ENCODE results near the gene MERTK. TPM values are rescaled to one million over a fixed set of nuclear protein-coding genes. Genes with fewer than 3 reads are reported as not detected.
"Not testable (repeated sequence)": the region's sequence is repeated elsewhere in the genome, so short reads cannot be mapped to it uniquely, and the experiment has no call there.

The MERTK gene
- polyA plus RNA-seq, 1 experiment: 0.84 TPM

GRCh38 chr2:111904726-111905474 lies 6.5 kb downstream of the MERTK start:
- Histone ChIP-seq H3K27me3 (ENCODE audit: control insufficient read depth, insufficient read depth, low read length) (peaks cover 42% of the 10 kb centered on the region), H3K9me3 (ENCODE audit: control insufficient read depth, insufficient read depth, low read length) (no peaks in the 10 kb centered on the region), H3K4me3 (ENCODE audit: low read depth, low read length) (no peak overlapping the region), H3K27ac (ENCODE audit: low read depth, low read length) (no peak overlapping the region)
- DNase-seq (ENCODE audit: low read depth, low spot score): no peak
- TF ChIP-seq, protein P1, sequence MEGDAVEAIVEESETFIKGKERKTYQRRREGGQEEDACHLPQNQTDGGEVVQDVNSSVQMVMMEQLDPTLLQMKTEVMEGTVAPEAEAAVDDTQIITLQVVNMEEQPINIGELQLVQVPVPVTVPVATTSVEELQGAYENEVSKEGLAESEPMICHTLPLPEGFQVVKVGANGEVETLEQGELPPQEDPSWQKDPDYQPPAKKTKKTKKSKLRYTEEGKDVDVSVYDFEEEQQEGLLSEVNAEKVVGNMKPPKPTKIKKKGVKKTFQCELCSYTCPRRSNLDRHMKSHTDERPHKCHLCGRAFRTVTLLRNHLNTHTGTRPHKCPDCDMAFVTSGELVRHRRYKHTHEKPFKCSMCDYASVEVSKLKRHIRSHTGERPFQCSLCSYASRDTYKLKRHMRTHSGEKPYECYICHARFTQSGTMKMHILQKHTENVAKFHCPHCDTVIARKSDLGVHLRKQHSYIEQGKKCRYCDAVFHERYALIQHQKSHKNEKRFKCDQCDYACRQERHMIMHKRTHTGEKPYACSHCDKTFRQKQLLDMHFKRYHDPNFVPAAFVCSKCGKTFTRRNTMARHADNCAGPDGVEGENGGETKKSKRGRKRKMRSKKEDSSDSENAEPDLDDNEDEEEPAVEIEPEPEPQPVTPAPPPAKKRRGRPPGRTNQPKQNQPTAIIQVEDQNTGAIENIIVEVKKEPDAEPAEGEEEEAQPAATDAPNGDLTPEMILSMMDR (IDR thresholded peaks at IDR 0.05; ENCODE audit: low read depth, low read length): no peak
- CTCF ChIA-PET: interaction anchor here (0.9 kb wide), 1 partner anchor 17 kb away, joined by 4 read pairs; no protein-coding TSS in a partner anchor
- POLR2A ChIA-PET: no interaction called here

DNA sequence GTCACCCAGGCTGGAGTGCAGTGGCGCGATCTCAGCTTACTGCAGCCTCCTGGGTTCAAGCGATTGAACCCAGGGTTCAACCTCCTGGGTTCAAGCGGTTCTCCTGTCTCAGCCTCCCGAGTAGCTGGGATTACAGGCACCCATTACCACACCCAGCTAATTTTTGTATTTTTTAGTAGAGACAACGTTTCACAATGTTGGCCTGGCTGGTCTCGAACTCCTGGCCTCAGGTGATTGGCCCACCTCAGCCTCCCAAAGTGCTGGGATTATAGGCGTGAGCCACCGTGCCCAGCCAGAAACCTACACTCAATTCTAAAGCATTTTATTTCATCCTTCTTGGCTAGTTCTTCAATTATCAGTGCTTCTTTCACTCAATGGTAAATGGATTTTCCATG lies 7.1 kb downstream of the MERTK start:
- POLR2A ChIA-PET; H3K4me3 ChIP-seq (ENCODE audit: low read depth, low read length); H3K9me3 ChIP-seq (ENCODE audit: control insufficient read depth, insufficient read depth, low read length); H3K27ac ChIP-seq (ENCODE audit: low read depth, low read length); DNase-seq (ENCODE audit: low read depth, low spot score); CTCF ChIA-PET: not testable (repeated sequence)
- H3K27me3 ChIP-seq (ENCODE audit: control insufficient read depth, insufficient read depth, low read length): peaks cover 37% of the 10 kb centered on the region

DNA sequence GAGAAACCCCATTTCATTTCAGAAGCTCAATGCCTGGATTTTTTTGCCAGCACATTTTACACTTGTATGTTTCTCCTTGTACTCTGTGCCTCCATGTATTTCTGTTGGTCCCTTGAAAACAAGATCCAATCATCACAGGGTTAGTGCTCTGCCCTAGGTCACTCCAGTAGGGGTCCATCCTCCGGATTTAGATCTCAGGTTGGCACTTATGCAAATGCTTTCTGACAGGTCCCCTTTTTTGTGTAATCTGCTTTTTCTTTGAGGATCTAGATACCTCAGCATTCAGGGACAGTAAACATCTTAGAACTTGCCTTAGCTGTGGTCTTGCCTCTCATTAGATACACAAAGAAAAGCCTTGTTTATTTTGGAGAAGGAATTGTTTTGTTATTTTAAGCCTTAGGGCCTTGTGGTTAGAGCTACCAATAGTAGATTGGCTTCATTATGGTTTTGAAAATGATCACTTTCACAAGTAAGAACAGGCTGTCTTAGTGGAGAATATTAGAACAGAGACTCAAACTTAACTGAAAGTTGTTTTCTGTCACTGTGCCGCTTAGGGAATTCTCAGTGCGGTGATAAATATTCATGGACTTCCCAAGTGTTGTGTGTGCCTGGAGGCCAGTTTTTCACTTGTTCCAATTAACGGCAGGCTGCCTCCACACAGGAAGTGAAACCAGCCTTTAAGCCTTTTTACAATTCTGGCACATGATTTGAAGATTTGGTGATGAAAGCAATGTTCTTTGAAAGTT lies 7.8 kb downstream of the MERTK start:
- POLR2A ChIA-PET: no interaction called here
- no peaks in the 10 kb centered on the region for H3K9me3 ChIP-seq (ENCODE audit: control insufficient read depth, insufficient read depth, low read length)
- no peak overlapping the region for H3K27ac ChIP-seq (ENCODE audit: low read depth, low read length)
- CTCF ChIA-PET: no interaction called here
- H3K4me3 ChIP-seq (ENCODE audit: low read depth, low read length): no peak overlapping the region
- TF ChIP-seq, protein P1 (IDR thresholded peaks at IDR 0.05; ENCODE audit: low read depth, low read length): no peak
- DNase-seq (ENCODE audit: low read depth, low spot score): no peak
- peaks cover 37% of the 10 kb centered on the region for H3K27me3 ChIP-seq (ENCODE audit: control insufficient read depth, insufficient read depth, low read length)

DNA sequence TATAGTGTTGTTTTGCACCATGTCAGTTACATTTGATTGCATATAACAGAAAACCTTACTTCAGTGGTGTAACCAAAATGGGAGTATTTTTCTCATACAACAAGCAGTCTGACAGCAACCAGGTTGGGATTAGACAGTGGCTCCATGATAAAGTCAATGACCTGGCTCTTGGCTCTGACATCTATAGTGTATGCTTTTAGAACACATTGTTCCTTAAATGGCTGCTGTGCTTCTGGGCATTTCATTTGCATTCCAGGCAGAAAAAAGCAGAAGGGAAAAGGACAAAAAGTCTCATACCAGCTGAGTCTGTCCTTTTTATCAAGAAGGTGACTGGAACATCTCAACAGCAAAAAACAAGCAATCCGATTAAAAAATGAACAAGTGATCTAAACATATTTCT lies 10.2 kb downstream of the MERTK start:
- ChIA-PET CTCF (no interaction called here), POLR2A (no interaction called here)
- H3K4me3 ChIP-seq (ENCODE audit: low read depth, low read length): no peak overlapping the region
- no peak overlapping the region for H3K27ac ChIP-seq (ENCODE audit: low read depth, low read length)
- TF ChIP-seq, protein P1 (IDR thresholded peaks at IDR 0.05; ENCODE audit: low read depth, low read length): no peak
- peaks cover 24% of the 10 kb centered on the region for H3K27me3 ChIP-seq (ENCODE audit: control insufficient read depth, insufficient read depth, low read length)
- H3K9me3 ChIP-seq (ENCODE audit: control insufficient read depth, insufficient read depth, low read length): no peaks in the 10 kb centered on the region
- no peak for DNase-seq (ENCODE audit: low read depth, low spot score)

GRCh38 chr2:111909079-111909478 lies 10.7 kb downstream of the MERTK start:
- POLR2A ChIA-PET: no interaction called here
- H3K27me3 ChIP-seq (ENCODE audit: control insufficient read depth, insufficient read depth, low read length): peaks cover 19% of the 10 kb centered on the region
- no peak overlapping the region for H3K27ac ChIP-seq (ENCODE audit: low read depth, low read length)
- TF ChIP-seq, protein P1 (IDR thresholded peaks at IDR 0.05; ENCODE audit: low read depth, low read length): no peak
- no peaks in the 10 kb centered on the region for H3K9me3 ChIP-seq (ENCODE audit: control insufficient read depth, insufficient read depth, low read length)
- CTCF ChIA-PET: no interaction called here
- DNase-seq (ENCODE audit: low read depth, low spot score): no peak
- H3K4me3 ChIP-seq (ENCODE audit: low read depth, low read length): no peak overlapping the region

DNA sequence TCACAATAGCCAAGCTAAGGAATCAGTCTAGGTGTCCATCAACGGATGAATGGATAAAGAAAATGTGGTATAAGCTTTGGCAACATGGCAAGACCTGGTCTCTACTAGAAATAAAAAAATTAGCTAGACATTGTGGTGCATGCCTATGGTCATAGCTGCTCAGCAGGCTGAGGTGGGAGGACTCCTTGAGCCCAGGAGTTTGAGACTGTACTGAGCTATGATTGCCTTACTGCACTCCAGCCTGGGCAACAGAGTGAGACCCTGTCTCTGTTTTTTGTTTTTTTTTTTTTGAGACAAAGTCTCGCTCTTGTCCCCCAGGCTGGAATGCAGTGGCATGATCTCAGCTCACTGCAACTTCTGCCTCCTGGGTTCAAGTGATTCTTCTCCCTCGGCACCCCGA lies 11.6 kb downstream of the MERTK start:
- not testable (repeated sequence) for H3K27ac ChIP-seq (ENCODE audit: low read depth, low read length); H3K4me3 ChIP-seq (ENCODE audit: low read depth, low read length); DNase-seq (ENCODE audit: low read depth, low spot score); H3K9me3 ChIP-seq (ENCODE audit: control insufficient read depth, insufficient read depth, low read length)
- H3K27me3 ChIP-seq (ENCODE audit: control insufficient read depth, insufficient read depth, low read length): peaks cover 16% of the 10 kb centered on the region
- ChIA-PET POLR2A (interaction anchor here (0.5 kb wide), 1 partner anchor 516 kb away, joined by 4 read pairs; no protein-coding TSS in a partner anchor), CTCF (interaction anchor here (0.7 kb wide), 2 partner anchors 27 to 123 kb away, joined by 3 read pairs; no protein-coding TSS in a partner anchor)

All from AG04450 (cell line).